Activated CD4-positive, alpha-beta T cell treated with anti-CD3 and anti-CD28 coated beads for 1 hour (primary cell): ENCODE measurements around the gene MNAT1.
A peak's percentile ranks its signal among the peaks of the same experiment; 100 is the strongest.
"Not testable (repeated sequence)": the region's sequence is repeated elsewhere in the genome, so short reads cannot be mapped to it uniquely, and the experiment has no call there.

ENCODE experiments used
- DNase-seq: peaks from one replicate; pipeline ENCODE4 v3.0.0-alpha.2; 2020

The MNAT1 gene

GRCh38 chr14:60734465-60735242 lies at the start of gene MNAT1:
TSS of gene MNAT1 (plus strand) at chr14:60734761. CDS start at chr14:60734863, 102 bp downstream.
- peak; percentile 68 for DNase-seq

GRCh38 chr14:60686865-60687264 lies 47.7 kb upstream of the MNAT1 start:
- DNase-seq: no peak

GRCh38 chr14:60691383-60692113 lies 43.0 kb upstream of the MNAT1 start:
- no peak for DNase-seq

GRCh38 chr14:60695327-60695726 lies 39.2 kb upstream of the MNAT1 start:
- no peak for DNase-seq

GRCh38 chr14:60700598-60700997 lies 34.0 kb upstream of the MNAT1 start:
- no peak for DNase-seq

GRCh38 chr14:60705100-60705499 lies 29.5 kb upstream of the MNAT1 start:
- DNase-seq: no peak

GRCh38 chr14:60707858-60708257 lies 26.7 kb upstream of the MNAT1 start:
- DNase-seq: no peak

GRCh38 chr14:60710494-60710893 lies 24.1 kb upstream of the MNAT1 start:
- no peak for DNase-seq

GRCh38 chr14:60713513-60713912 lies 21.0 kb upstream of the MNAT1 start:
- DNase-seq: no peak

GRCh38 chr14:60720391-60720790 lies 14.2 kb upstream of the MNAT1 start:
- no peak for DNase-seq

- DNase-seq: no peak
These were observed 13.6 kb upstream of the MNAT1 start for GRCh38 chr14:60720962-60721325.

GRCh38 chr14:60721326-60722106 lies 13.0 kb upstream of the MNAT1 start:
- DNase-seq: peak; percentile 51

GRCh38 chr14:60722107-60722356 lies 12.5 kb upstream of the MNAT1 start:
- DNase-seq: no peak

GRCh38 chr14:60722357-60723115 lies 12.0 kb upstream of the MNAT1 start:
- DNase-seq: no peak

GRCh38 chr14:60723116-60723906 lies 11.2 kb upstream of the MNAT1 start:
- no peak for DNase-seq

GRCh38 chr14:60723907-60724618 lies 10.5 kb upstream of the MNAT1 start, which contains the start of gene SIX4:
TSS of gene SIX4 (minus strand) at chr14:60724351. CDS start at chr14:60724074, 277 bp downstream.
- no peak for DNase-seq

- not testable (repeated sequence) for DNase-seq
These were observed 3.3 kb upstream of the MNAT1 start for GRCh38 chr14:60731291-60731690.

GRCh38 chr14:60732840-60733483 lies 1.6 kb upstream of the MNAT1 start:
- DNase-seq: no peak

GRCh38 chr14:60735416-60735815 lies 855 bp downstream of the MNAT1 start:
- DNase-seq: no peak

- no peak for DNase-seq
These were observed 1.9 kb downstream of the MNAT1 start for GRCh38 chr14:60736494-60736893.
